Neuronal stem cell (in vitro differentiated cells): ENCODE measurements around the gene DCUN1D3.

Source experiments
- DNase-seq: peaks from one replicate; pipeline ENCODE4 v3.0.0-alpha.2; 2013; ENCODE audit warnings: low spot score
- H2AFZ ChIP-seq: one replicate; pipeline ENCODE4 v1.6.1; 2013; ENCODE audit warnings: mild to moderate bottlenecking, low read length, inconsistent platforms
- H2AK5ac ChIP-seq: 2 replicates; pipeline ENCODE4 v1.6.1; 2013; ENCODE audit warnings: low read depth, mild to moderate bottlenecking, inconsistent platforms, low read length, moderate library complexity, mixed read lengths
- H2BK120ac ChIP-seq: 2 replicates; pipeline ENCODE4 v1.6.1; 2013; ENCODE audit warnings: low read depth, mild to moderate bottlenecking, inconsistent platforms, low read length, moderate library complexity, mixed read lengths
- H2BK12ac ChIP-seq: one replicate; pipeline ENCODE4 v1.6.1; 2013; ENCODE audit warnings: low read length, inconsistent platforms
- H2BK15ac ChIP-seq: 2 replicates; pipeline ENCODE4 v1.6.1; 2013; ENCODE audit warnings: mild to moderate bottlenecking, low read length, inconsistent platforms, mixed read lengths
- H2BK5ac ChIP-seq: one replicate; pipeline ENCODE4 v1.6.1; 2013; ENCODE audit warnings: inconsistent platforms, mild to moderate bottlenecking, low read length, moderate library complexity
- H3K14ac ChIP-seq: one replicate; pipeline ENCODE4 v1.6.1; 2013; ENCODE audit warnings: low read length, inconsistent platforms
- H3K18ac ChIP-seq: 2 replicates; pipeline ENCODE4 v1.6.1; 2013; ENCODE audit warnings: low read length, inconsistent platforms
- H3K23ac ChIP-seq: 2 replicates; pipeline ENCODE4 v1.6.1; 2013; ENCODE audit warnings: low read depth, mild to moderate bottlenecking, mixed read lengths, low read length, inconsistent platforms; ENCODE audit not compliant: poor library complexity
- H3K27ac ChIP-seq: replicated peaks from 3 replicates; pipeline ENCODE4 v1.5.1; 2013; ENCODE audit warnings: low read length, inconsistent platforms
- H3K27me3 ChIP-seq, 3 experiments: 2 replicates each; pipeline ENCODE4 v1.6.1; 2013; ENCODE audit warnings: low read length in 3 of 3, mild to moderate bottlenecking in 2 of 3, inconsistent platforms in 1 of 3, low read depth in 1 of 3, mixed read lengths in 1 of 3, moderate library complexity in 1 of 3; ENCODE audit not compliant: control insufficient read depth in 3 of 3, insufficient read depth in 3 of 3
- H3K36me3 ChIP-seq, 2 donors: replicated peaks in 1 of 2; 2 replicates each; pipeline ENCODE4 v1.6.1; 2013; ENCODE audit warnings: low read length in 2 of 2; ENCODE audit not compliant: control insufficient read depth in 2 of 2, insufficient read depth in 2 of 2
- H3K4ac ChIP-seq: 2 replicates; pipeline ENCODE4 v1.6.1; 2013; ENCODE audit warnings: inconsistent platforms, mild to moderate bottlenecking, low read length, moderate library complexity
- H3K4me1 ChIP-seq, 2 donors: 1 replicate in 1 of 2; 2 replicates in 1 of 2; pipeline ENCODE4 v1.6.1; 2013; ENCODE audit warnings: low read length in 2 of 2, low read depth in 1 of 2; ENCODE audit not compliant: control insufficient read depth in 2 of 2, insufficient read depth in 1 of 2
- H3K4me2 ChIP-seq: one replicate; pipeline ENCODE4 v1.6.1; 2013; ENCODE audit warnings: mild to moderate bottlenecking, low read length, inconsistent platforms; ENCODE audit not compliant: insufficient read depth, poor library complexity, severe bottlenecking
- H3K4me3 ChIP-seq, 2 donors: 2 replicates each; pipeline ENCODE4 v1.5.1; 2013; ENCODE audit warnings: low read length in 2 of 2, mild to moderate bottlenecking in 2 of 2, inconsistent platforms in 1 of 2, moderate library complexity in 1 of 2
- H3K79me1 ChIP-seq: one replicate; pipeline ENCODE4 v1.6.1; 2013; ENCODE audit warnings: low read depth, mild to moderate bottlenecking, inconsistent platforms, low read length, moderate library complexity
- H3K9ac ChIP-seq: one replicate; pipeline ENCODE4 v1.6.1; 2013; ENCODE audit warnings: mild to moderate bottlenecking, low read depth, low read length, inconsistent platforms; ENCODE audit not compliant: poor library complexity
- H3K9me3 ChIP-seq, 2 donors: replicated peaks in 1 of 2; 2 replicates each; pipeline versions ENCODE3 to v1.6.1; 2013; ENCODE audit warnings: low read length in 2 of 2, mild to moderate bottlenecking in 2 of 2, inconsistent platforms in 1 of 2, low read depth in 1 of 2, mixed read lengths in 1 of 2, moderate library complexity in 1 of 2; ENCODE audit not compliant: control insufficient read depth in 2 of 2, insufficient read depth in 1 of 2
- H4K8ac ChIP-seq: one replicate; pipeline ENCODE4 v1.6.1; 2013; ENCODE audit warnings: low read depth, mild to moderate bottlenecking, inconsistent platforms, low read length, moderate library complexity
- H4K91ac ChIP-seq: one replicate; pipeline ENCODE4 v1.6.1; 2013; ENCODE audit warnings: low read length, low read depth, mild to moderate bottlenecking, inconsistent platforms; ENCODE audit not compliant: poor library complexity
- WGBS, 2 donors: extraction: QIAGEN DNeasy Blood & Tissue Kit; methylation state at CpG; one replicate each; pipeline ENCODE4 v1.1.7; 2013; ENCODE audit warnings: missing lambda C conversion rate in 2 of 2, mixed read lengths in 1 of 2; ENCODE audit not compliant: insufficient read length in 2 of 2, insufficient replicate concordance in 1 of 2; ENCODE audit errors: extremely low coverage in 2 of 2; 5-methylcytosine and 5-hydroxymethylcytosine counted together

DCUN1D3 gene

DNA sequence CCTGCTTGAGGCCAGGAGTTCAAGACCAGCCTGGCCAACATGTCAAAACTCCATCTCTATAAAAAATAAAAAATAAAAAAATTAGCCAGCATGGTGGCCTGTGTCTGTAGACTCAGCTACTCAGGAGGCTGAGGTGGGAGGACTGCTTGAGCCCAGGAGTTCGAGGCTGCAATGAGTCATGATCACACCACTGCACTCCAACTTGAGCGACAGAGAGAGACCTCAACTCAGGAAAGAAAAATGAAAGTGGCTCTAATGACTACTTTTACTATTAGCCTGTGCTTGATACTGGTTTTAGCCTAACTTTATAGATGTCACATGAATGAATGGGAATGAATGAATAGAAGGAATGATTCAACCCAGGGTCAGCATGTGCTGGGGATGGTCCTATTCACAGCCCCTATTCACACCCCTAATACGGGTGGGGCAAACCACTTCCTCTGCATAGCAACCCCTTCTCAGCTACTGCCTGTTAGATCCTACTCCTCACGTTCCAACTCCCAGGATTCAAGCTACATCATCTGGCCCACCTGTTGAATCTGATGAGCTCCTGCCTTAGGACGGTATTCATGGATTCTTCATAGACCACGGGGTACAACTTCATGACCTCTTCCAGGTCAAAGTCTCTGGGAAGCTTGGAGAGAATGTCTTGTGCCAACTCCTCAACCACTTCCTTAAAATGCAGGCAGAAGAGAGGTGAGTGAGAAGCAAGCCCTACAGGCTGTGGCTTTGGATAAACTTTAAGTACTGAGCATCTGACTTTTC is 40.9 kb upstream of the DCUN1D3 start:
- H2BK120ac ChIP-seq: no peak overlapping the region

DNA sequence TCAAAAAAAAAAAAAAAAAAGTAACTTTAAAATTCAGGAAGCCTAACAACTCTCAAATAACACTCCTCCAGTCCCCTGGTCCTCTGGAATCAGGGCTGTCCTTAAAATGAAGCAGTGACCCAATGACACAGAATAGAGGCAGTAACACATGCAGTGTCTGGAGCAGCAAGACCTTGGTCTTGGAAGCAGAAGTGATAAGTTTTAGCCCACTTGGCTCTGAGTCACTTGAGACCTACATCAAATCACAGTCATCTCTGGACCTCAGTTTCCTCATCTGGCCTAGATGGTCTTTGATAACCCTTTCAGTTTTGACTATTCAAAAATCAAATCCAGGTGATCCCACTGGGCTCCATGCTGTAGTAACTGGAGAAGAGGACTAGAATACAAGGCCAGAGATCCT is 39.5 kb upstream of the DCUN1D3 start:
- no peak overlapping the region for H2BK12ac ChIP-seq
- no peak overlapping the region for H3K4me3 ChIP-seq
- no peaks in the 10 kb centered on the region for H3K9me3 ChIP-seq
- no peak overlapping the region for H2BK5ac ChIP-seq
- no peak overlapping the region for H3K4ac ChIP-seq
- H3K4me2 ChIP-seq: no peak overlapping the region
- no peak overlapping the region for H4K91ac ChIP-seq
- H3K27me3 ChIP-seq: no peaks in the 10 kb centered on the region
- no peaks in the 10 kb centered on the region for H3K79me1 ChIP-seq
- DNase-seq: no peak
- H3K27ac ChIP-seq: no peak overlapping the region
- H4K8ac ChIP-seq: no peak overlapping the region
- no peak overlapping the region for H3K23ac ChIP-seq
- H2AFZ ChIP-seq: no peak overlapping the region
- H3K14ac ChIP-seq: no peak overlapping the region
- no peak overlapping the region for H2BK15ac ChIP-seq
- no peak overlapping the region for H2AK5ac ChIP-seq
- H3K36me3 ChIP-seq: no peaks in the 10 kb centered on the region
- no peak overlapping the region for H3K18ac ChIP-seq
- no peaks in the 10 kb centered on the region for H3K4me1 ChIP-seq
- no peak overlapping the region for H2BK120ac ChIP-seq
- H3K9ac ChIP-seq: no peak overlapping the region

More for the DNA sequence above, 40.9 kb upstream of the DCUN1D3 start:
- H3K9ac ChIP-seq: no peak overlapping the region
- WGBS, 2 donors: no CpG with 5 or more reads among the region's 6 CpGs
- no peak overlapping the region for H2BK15ac ChIP-seq
- no peak overlapping the region for H2BK12ac ChIP-seq
- no peak overlapping the region for H4K8ac ChIP-seq
- no peak overlapping the region for H3K14ac ChIP-seq
- no peaks in the 10 kb centered on the region for H3K27me3 ChIP-seq
- H2AFZ ChIP-seq: no peak overlapping the region
- no peaks in the 10 kb centered on the region for H3K9me3 ChIP-seq
- no peak for DNase-seq
- H3K4me3 ChIP-seq: no peak overlapping the region
- H3K23ac ChIP-seq: no peak overlapping the region
- no peak overlapping the region for H3K4ac ChIP-seq
- no peak overlapping the region for H4K91ac ChIP-seq
- H3K79me1 ChIP-seq: no peaks in the 10 kb centered on the region
- no peak overlapping the region for H2AK5ac ChIP-seq
- H3K4me1 ChIP-seq: no peaks in the 10 kb centered on the region
- H3K18ac ChIP-seq: no peak overlapping the region
- no peak overlapping the region for H3K27ac ChIP-seq
- no peaks in the 10 kb centered on the region for H3K36me3 ChIP-seq
- no peak overlapping the region for H3K4me2 ChIP-seq
- H2BK5ac ChIP-seq: no peak overlapping the region

DNA sequence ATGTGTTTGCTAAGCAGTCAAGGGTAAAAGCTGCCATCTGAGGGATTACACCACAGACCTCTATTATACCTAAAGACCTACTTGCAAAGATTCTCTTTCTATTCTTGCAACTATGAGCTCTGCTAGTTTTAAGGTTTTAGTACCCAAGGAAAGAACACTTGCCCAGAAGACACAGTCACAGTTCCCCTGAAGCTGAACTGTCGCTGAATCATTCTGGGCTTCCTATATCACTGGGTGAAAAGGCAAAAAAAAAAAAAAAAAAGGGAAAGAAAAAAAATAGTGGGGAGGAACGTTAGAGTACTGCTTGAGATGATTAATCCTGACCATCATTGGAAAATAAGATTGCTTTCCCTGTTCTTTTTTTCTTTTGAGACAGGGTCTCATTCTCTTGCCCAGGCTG is 38.3 kb upstream of the DCUN1D3 start:
- Histone ChIP-seq H3K4me1 (no peaks in the 10 kb centered on the region), H3K9me3 (no peaks in the 10 kb centered on the region), H4K8ac (no peak overlapping the region), H3K36me3 (no peaks in the 10 kb centered on the region), H3K4ac (no peak overlapping the region), H2AFZ (no peak overlapping the region), H3K23ac (no peak overlapping the region), H2BK120ac (no peak overlapping the region), H2BK12ac (no peak overlapping the region), H3K18ac (no peak overlapping the region), H3K14ac (no peak overlapping the region), H2AK5ac (no peak overlapping the region), H4K91ac (no peak overlapping the region), H3K27me3 (no peaks in the 10 kb centered on the region), H3K4me3 (no peak overlapping the region), H3K79me1 (no peaks in the 10 kb centered on the region), H3K27ac (no peak overlapping the region), H2BK5ac (no peak overlapping the region), H3K4me2 (no peak overlapping the region), H3K9ac (no peak overlapping the region), H2BK15ac (no peak overlapping the region)
- no CpG with 5 or more reads among the region's 2 CpGs for WGBS, 2 donors
- DNase-seq: no peak

DNA sequence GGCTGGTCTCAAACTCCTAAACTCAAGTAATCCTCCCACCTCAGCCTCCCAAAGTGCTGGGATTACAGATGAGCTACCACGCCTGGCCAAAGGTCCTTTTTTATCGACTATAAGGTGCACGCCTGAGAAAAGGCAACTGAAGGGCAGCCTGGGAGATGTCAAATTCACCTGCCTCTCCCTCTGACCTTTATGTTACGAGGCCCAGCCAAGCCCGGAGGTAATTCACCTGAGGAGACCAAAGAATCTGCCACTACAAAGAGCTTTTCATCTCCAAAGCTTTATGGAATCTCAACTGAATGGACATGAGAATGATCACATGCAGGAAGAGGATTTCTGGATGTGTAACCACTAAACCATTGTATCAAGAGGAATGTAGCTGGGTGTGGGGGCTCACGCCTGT is 37.6 kb upstream of the DCUN1D3 start:
- H3K27me3 ChIP-seq: no peaks in the 10 kb centered on the region
- no peak overlapping the region for H3K4me3 ChIP-seq
- no peaks in the 10 kb centered on the region for H3K9me3 ChIP-seq
- H3K4ac ChIP-seq: no peak overlapping the region
- H4K8ac ChIP-seq: no peak overlapping the region
- H3K14ac ChIP-seq: no peak overlapping the region
- no peak overlapping the region for H2BK12ac ChIP-seq
- no peak overlapping the region for H4K91ac ChIP-seq
- H3K79me1 ChIP-seq: no peaks in the 10 kb centered on the region
- no peak overlapping the region for H2AK5ac ChIP-seq
- no peak overlapping the region for H2AFZ ChIP-seq
- no peak overlapping the region for H3K9ac ChIP-seq
- H3K4me2 ChIP-seq: no peak overlapping the region
- no peak overlapping the region for H3K18ac ChIP-seq
- DNase-seq: no peak
- no CpG with 5 or more reads among the region's 6 CpGs for WGBS, 2 donors
- H2BK5ac ChIP-seq: no peak overlapping the region
- no peak overlapping the region for H2BK15ac ChIP-seq
- no peaks in the 10 kb centered on the region for H3K36me3 ChIP-seq
- no peak overlapping the region for H2BK120ac ChIP-seq
- no peak overlapping the region for H3K27ac ChIP-seq
- no peaks in the 10 kb centered on the region for H3K4me1 ChIP-seq
- no peak overlapping the region for H3K23ac ChIP-seq
